PFSK-1 (cell line): Measurements from ENCODE around the gene RFNG.
A peak's percentile ranks its signal among the peaks of the same experiment; 100 is the strongest.

ENCODE experiments used
- FOXP2 ChIP-seq: optimal IDR thresholded peaks from 2 replicates; pipeline ENCODE3; 2011; ENCODE audit warnings: borderline replicate concordance, control low read depth, inconsistent platforms; ENCODE audit not compliant: insufficient read depth; ENCODE audit errors: extremely low read length, extremely low read depth
- POLR2AphosphoS5 ChIP-seq: IDR thresholded peaks from 2 replicates; pipeline ENCODE4 v1.6.1; 2012; ENCODE audit warnings: low read depth, mild to moderate bottlenecking, control low read depth, low read length, moderate library complexity
- REST ChIP-seq, 2 experiments: IDR thresholded peaks; 2 replicates each; pipeline versions ENCODE4 v1.6.1 to v1.8.0; 2011 to 2012; ENCODE audit warnings: low read depth in 2 of 2, low read length in 2 of 2, control low read depth in 1 of 2, inconsistent platforms in 1 of 2, mild to moderate bottlenecking in 1 of 2, moderate library complexity in 1 of 2; ENCODE audit not compliant: insufficient read depth in 1 of 2
- SIN3A ChIP-seq: IDR thresholded peaks from 2 replicates; pipeline ENCODE4 v1.6.1; 2012; ENCODE audit warnings: mild to moderate bottlenecking, low read length, moderate library complexity, borderline replicate concordance; ENCODE audit not compliant: insufficient read depth
- TAF1 ChIP-seq: IDR thresholded peaks from 2 replicates; pipeline ENCODE4 v1.6.1; 2012; ENCODE audit warnings: low read length, control low read depth, borderline replicate concordance; ENCODE audit not compliant: insufficient read depth

The RFNG gene

DNA sequence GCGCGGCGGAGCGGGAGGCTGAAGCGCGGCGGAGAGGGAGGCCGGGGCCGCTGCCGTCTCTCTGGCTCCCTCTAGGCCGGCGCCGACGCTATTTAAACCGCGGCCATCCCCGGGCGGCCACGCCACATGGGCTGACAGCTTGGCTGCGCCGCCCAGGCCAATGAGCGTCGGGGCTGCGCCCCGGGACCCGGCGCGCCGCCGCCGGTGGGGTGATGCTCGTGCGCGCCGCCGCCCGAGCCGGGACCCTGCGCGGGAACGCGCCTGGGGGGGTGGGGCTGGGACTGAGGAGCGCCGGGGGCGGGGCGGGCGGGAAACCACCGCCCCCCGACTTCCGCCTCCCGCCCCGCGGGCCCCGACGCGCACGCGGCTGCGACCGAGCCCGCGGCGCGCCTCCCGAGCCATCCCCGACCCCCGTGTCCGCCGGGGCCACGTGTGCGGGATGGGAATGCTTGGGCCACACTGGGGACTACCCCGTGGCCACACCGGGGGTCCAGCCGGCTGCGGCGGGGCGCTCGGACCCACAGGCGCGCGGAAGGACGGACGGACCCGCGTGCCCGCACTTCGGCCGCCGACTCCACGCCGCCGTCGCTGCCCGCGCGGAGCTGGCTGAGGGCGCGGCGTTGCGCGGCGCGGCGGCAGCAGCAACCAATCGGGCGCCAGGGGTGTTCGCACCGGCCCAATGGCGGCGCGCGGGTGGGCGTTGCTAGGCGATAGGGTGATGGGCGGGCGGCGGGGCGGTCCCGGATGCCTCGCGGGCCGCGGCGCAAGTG lies 46.7 kb upstream of the RFNG start, which contains the start of gene FASN:
TSS of gene FASN (minus strand) at position 68 of the 770 bp plus-strand sequence. CDS start 1,791 bp downstream, outside the sequence.
- peak; percentile 97 for TF ChIP-seq TAF1
- peak; percentile 36 to 42; a peak in 1 of 4 replicates for TF ChIP-seq REST (IDR thresholded peaks at IDR 0.05; ENCODE audit: insufficient read depth in 1 of 2, low read depth in 2 of 2, low read length in 2 of 2)
- TF ChIP-seq SIN3A: peak; percentile 86; the same call in 1 of the 2 replicates
- TF ChIP-seq FOXP2: no peak
- TF ChIP-seq POLR2AphosphoS5: peak; percentile 93

DNA sequence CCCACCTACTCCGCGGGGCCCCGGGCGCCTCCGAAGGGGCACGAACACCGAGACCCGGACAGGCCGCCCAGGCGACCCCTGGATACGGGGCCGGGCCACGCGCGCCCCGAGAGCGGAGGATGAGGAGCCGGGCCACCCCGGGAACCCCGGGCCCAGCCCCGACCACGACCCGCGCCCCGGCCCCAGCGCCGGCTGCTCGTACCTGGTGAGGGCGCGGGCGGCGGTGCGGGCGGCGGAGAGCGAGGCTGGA lies 46.2 kb upstream of the RFNG start:
- TF ChIP-seq POLR2AphosphoS5 (no peak), REST (IDR thresholded peaks at IDR 0.05; ENCODE audit: insufficient read depth in 1 of 2, low read depth in 2 of 2, low read length in 2 of 2) (no peak), TAF1 (no peak), SIN3A (no peak), FOXP2 (no peak)

- no peak for TF ChIP-seq FOXP2
- TF ChIP-seq SIN3A: 0 out of 2 replicates have a peak, but pooled peaks have one; percentile 29
These were observed 45.7 kb upstream of the RFNG start for GRCh38 chr17:82097184-82097918.

DNA sequence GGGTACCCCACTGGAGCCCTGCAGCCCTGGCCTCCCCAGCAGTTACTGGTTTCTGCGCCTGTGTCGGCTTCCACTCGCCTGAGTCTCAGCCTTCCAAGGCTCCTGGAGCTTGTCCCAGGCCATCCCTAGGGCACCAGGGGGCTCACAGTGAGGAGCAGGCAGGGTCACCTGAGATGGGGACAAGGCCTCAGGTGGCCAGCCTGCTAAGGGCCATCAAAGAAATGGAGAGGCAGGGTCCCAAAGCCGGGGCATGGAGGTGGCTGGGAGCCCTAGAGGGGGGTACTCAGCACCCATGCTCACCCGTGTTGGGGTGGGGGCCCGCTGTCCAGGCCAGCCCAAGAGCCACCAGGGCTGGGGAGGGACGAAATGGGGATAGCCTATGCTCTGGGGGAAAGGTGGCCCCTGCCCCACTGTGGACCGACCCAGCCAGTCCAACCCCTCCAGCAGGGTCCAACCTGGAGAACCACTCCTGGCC lies 45.1 kb upstream of the RFNG start:
- TF ChIP-seq REST (IDR thresholded peaks at IDR 0.05; ENCODE audit: insufficient read depth in 1 of 2, low read depth in 2 of 2, low read length in 2 of 2): no peak
- no peak for TF ChIP-seq FOXP2
- TF ChIP-seq SIN3A: no peak
- TF ChIP-seq TAF1: no peak
- no peak for TF ChIP-seq POLR2AphosphoS5

DNA sequence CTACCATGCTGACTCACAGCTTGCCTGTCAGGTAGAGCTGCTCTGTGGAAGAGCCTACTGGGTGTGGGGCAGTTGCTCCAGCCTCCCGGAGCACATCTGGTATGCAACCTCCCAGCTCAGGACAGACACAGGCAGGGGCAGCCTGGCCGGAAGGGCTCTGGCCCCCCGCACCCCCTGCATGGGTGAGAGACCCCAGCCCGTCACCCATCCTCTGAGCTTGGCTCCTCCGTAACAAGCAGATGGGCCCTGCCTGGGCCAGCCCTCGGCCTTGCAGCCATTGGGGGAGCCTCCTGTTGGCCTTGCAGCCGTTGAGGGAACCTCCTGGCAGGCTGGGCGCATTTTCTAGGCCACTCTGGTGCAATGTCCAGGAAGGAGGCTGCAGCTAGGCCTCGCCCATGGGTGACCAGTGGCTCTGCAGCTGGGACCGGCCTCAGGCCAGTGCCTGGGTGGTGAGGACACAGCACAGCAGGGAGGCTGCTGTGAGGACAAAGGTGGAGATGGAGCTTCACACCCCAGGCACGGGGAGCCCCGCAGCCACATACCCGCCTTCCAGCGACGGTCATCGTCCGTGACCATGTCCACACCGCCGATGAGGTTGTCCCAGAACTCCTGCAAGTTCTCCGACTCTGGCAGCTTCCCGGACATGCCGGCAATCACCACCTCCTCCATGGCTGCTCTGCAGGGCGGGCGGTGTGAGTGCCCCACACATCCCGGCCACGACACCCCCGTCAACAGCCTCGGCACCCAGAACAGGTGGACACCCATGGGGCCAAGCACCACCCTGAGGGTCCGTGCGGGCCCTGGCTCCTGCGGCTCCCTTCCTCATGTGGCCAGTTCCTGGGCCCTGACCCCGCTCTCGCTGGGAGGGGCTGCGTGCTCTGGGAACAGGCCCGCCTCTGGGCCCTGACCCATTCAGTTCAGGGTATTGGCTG lies 44.4 kb upstream of the RFNG start:
- peak; percentile 4; the same call in 1 of the 2 replicates for TF ChIP-seq POLR2AphosphoS5
- TF ChIP-seq FOXP2: no peak
